IPS DF 4.7 (cell line): ENCODE measurements around the gene DUS3L.
"Not testable (repeated sequence)": the region's sequence is repeated elsewhere in the genome, so short reads cannot be mapped to it uniquely, and the experiment has no call there.

Experiments
- DNase-seq: peaks from one replicate; pipeline ENCODE4 v3.0.0-alpha.2; 2013; ENCODE audit warnings: low spot score; ENCODE audit errors: extremely low read depth

DUS3L gene

GRCh38 chr19:5774921-5775320 is 16.0 kb downstream of the DUS3L start:
- DNase-seq, result no peak

- no peak for DNase-seq
These were observed 17.7 kb downstream of the DUS3L start for GRCh38 chr19:5773276-5773675.

GRCh38 chr19:5772416-5772815 is 18.5 kb downstream of the DUS3L start:
- DNase-seq, result no peak

DNA sequence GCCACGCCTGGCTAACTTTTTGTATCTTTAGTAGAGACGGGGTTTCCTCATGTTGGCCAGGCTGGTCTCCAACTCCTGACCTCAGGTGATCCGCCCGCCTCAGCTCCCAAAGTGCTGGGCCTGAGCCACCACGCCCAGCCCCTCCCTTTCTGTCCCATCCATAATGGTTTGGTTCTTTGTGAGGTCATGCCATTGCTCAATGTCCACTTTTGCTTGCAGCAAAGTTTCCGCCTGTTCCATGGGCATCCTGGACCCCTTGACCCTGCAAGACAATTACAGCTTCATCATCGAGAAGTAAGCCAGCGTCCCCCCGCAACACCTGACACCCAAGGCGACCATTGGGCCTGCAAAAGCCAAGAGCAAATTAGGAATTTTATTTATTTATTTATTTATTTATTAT is 23.0 kb downstream of the DUS3L start:
- no peak for DNase-seq

DNA sequence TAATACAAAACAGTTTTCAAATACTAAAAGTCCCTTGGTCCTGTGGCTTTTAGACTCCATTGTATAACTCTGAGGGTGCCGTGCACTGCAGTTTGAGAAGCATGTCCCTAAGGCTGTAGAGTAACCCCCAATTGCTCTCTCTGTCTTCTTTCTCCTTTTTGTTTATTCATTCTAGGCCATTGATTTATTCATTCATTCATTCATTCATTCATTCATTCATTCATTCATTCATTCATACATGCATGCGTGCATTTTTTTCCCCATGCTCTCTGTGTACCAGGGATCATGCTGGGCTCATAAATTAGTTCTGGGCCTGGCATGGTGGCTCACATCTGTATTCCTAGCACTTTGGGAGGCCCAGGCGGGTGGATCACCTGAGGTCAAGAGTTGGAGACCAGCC is 25.7 kb downstream of the DUS3L start:
- no peak for DNase-seq

- no peak for DNase-seq
These were observed 28.2 kb downstream of the DUS3L start for GRCh38 chr19:5762608-5763217.

DNA sequence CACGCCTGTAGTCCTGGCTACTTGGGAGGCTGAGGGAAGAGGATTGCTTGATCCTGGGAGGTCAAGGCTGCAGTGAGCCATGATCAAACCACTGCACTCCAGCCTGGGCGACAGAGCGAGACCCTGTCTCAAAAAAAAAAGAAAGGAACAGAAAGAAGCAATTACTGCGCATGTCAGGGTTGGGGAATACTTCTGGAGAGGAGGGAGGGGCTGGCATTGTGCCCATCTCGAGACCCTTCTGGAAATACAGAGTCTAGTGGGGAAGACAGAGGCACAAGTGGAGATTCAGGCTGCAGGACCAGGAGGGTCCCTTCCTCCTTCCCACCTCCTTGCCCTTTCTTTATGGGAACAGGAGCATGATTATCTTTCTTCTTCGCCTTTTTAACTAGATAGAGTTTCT is 37.2 kb downstream of the DUS3L start:
- DNase-seq, result no peak

DNA sequence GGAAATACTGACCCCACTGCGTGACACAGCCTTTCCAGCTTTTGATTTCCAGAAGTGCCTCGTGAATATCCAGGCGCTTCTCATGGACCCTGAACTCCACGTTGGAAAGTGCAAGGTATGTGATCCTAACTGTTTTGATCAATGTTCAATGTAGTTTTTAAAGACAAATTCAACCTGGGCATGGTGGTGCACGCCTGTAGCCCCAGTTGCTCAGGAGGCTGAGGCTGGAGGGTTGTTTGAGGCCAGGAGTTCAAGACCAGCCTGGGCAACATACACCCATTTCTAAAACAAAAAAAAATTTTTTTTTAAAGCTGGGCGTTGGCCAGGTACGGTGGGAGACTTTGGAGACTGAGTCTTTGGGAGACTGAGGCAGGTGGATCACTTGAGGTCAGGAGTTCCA is 39.3 kb downstream of the DUS3L start:
- DNase-seq, result no peak

DNA sequence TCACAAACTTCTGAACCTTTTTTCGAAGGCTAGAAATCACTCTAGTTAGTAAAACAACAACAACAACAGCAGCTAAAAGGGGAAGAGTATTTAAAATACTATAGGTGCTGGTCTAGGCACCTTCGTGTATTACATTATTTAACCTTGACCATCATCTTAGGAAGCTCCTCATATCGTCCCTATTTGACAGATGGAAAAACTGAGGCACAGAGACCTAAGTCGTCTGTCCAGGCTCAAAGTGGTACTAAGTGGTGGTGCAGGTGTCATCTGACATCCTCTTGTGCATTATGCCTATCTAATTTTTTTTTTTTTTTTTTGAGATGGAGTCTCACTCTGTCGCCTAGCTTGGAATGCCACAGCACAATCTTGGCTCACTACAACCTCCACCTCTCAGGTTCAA is 41.5 kb downstream of the DUS3L start:
- no peak for DNase-seq

- DNase-seq, result not testable (repeated sequence)
These were observed 42.0 kb downstream of the DUS3L start for GRCh38 chr19:5748920-5749319.

GRCh38 chr19:5744999-5745398 is 46.0 kb downstream of the DUS3L start:
- not testable (repeated sequence) for DNase-seq

GRCh38 chr19:5743630-5744029 is 47.3 kb downstream of the DUS3L start:
- DNase-seq, result no peak

GRCh38 chr19:5742051-5742450 is 48.9 kb downstream of the DUS3L start:
- no peak for DNase-seq

DNA sequence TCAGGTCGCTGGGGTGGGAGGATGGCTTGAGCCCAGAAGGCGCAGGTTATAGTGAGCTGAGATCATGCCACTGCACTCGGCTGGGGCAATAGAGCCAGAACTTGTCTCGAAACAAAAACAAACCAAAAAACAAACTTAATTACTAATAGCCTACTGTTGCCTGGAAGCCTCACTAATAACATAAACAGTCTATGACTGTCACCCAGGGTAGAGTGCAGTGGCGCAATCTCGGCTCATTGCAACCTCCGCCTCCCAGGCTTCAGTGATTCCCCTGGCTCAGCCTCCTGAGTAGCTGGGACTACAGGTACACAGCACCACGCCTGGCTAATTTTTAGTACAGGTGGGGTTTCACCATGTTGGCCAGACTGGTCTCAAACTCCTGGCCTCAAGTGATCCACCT is 52.5 kb downstream of the DUS3L start:
- DNase-seq, result no peak
